ENCODE measurements around the gene RNU1-4. TPM values are rescaled to one million over a fixed set of nuclear protein-coding genes. Genes with fewer than 3 reads are reported as not detected.
"Not testable (repeated sequence)": the region's sequence is repeated elsewhere in the genome, so short reads cannot be mapped to it uniquely, and the experiment has no call there.

RNU1-4 gene
- total RNA-seq, 2 donors from 2014 or later: 2,483 to 3,611 TPM

GRCh38 chr1:16749910-16750888 is 9.9 kb downstream of the RNU1-4 start:
- H3K27ac Mint-ChIP-seq; H3K9me3 ChIP-seq (ENCODE audit: control insufficient read depth, low read length); H3K4me1 ChIP-seq (ENCODE audit: control insufficient read depth, insufficient read depth, low read length); H3K4me3 ChIP-seq (ENCODE audit: low read length); H3K9me3 Mint-ChIP-seq; H3K27ac ChIP-seq (ENCODE audit: low read depth, low read length); H3K36me3 ChIP-seq (ENCODE audit: control insufficient read depth, insufficient read depth, low read length); H3K4me1 Mint-ChIP-seq; DNase-seq; H3K36me3 Mint-ChIP-seq (ENCODE audit: low read depth); H3K27me3 ChIP-seq (ENCODE audit: control insufficient read depth, insufficient read depth, low read length, poor library complexity, severe bottlenecking); H3K27me3 Mint-ChIP-seq (ENCODE audit: insufficient read depth); H3K9ac ChIP-seq (ENCODE audit: extremely low read depth, low read length, poor library complexity, severe bottlenecking); H3K4me3 Mint-ChIP-seq: not testable (repeated sequence)
- WGBS, 2 experiments (ENCODE audit: insufficient coverage in 1 of 2, insufficient read length in 1 of 2): no CpG with 5 or more reads among the region's 19 CpGs

GRCh38 chr1:16752770-16753169 is 12.5 kb downstream of the RNU1-4 start:
- not testable (repeated sequence) for H3K4me3 Mint-ChIP-seq; H3K27me3 ChIP-seq (ENCODE audit: control insufficient read depth, insufficient read depth, low read length, poor library complexity, severe bottlenecking); H3K4me1 ChIP-seq (ENCODE audit: control insufficient read depth, insufficient read depth, low read length); H3K36me3 Mint-ChIP-seq (ENCODE audit: low read depth); H3K36me3 ChIP-seq (ENCODE audit: control insufficient read depth, insufficient read depth, low read length); H3K4me3 ChIP-seq (ENCODE audit: low read length); H3K4me1 Mint-ChIP-seq; H3K9me3 ChIP-seq (ENCODE audit: control insufficient read depth, low read length); H3K27ac Mint-ChIP-seq; DNase-seq; H3K9ac ChIP-seq (ENCODE audit: extremely low read depth, low read length, poor library complexity, severe bottlenecking); H3K27ac ChIP-seq (ENCODE audit: low read depth, low read length); H3K27me3 Mint-ChIP-seq (ENCODE audit: insufficient read depth); H3K9me3 Mint-ChIP-seq
- WGBS, 2 experiments (ENCODE audit: insufficient coverage in 1 of 2, insufficient read length in 1 of 2): no CpG with 5 or more reads among the region's 3 CpGs

DNA sequence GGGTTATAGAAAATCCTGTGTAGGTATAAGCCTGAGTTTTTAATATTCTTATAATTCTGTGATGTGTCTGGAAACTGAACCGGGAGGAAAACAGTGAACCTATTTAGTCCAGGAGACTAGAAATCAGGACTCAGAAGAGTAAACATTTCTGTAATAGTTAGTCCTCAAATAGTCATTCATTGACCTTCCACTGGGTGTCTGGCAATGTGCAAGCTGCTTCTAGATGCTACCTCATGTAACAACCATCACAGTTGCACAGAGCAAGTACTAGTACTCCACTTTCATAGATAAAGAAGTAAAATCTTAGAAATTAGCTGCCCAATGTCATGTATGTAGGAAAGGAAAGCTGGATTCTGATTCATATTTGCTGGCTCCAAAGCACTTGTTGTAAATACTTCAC is 15.1 kb downstream of the RNU1-4 start:
- H3K36me3 ChIP-seq (ENCODE audit: control insufficient read depth, insufficient read depth, low read length); H3K4me1 ChIP-seq (ENCODE audit: control insufficient read depth, insufficient read depth, low read length); H3K9me3 Mint-ChIP-seq; H3K4me3 ChIP-seq (ENCODE audit: low read length); H3K27ac Mint-ChIP-seq; H3K36me3 Mint-ChIP-seq (ENCODE audit: low read depth); H3K9ac ChIP-seq (ENCODE audit: extremely low read depth, low read length, poor library complexity, severe bottlenecking); H3K27me3 ChIP-seq (ENCODE audit: control insufficient read depth, insufficient read depth, low read length, poor library complexity, severe bottlenecking); H3K4me3 Mint-ChIP-seq; DNase-seq; H3K4me1 Mint-ChIP-seq; H3K27me3 Mint-ChIP-seq (ENCODE audit: insufficient read depth); H3K9me3 ChIP-seq (ENCODE audit: control insufficient read depth, low read length); H3K27ac ChIP-seq (ENCODE audit: low read depth, low read length): not testable (repeated sequence)
- WGBS, 2 experiments (ENCODE audit: insufficient coverage in 1 of 2, insufficient read length in 1 of 2): no CpG with 5 or more reads among the region's 1 CpG

DNA sequence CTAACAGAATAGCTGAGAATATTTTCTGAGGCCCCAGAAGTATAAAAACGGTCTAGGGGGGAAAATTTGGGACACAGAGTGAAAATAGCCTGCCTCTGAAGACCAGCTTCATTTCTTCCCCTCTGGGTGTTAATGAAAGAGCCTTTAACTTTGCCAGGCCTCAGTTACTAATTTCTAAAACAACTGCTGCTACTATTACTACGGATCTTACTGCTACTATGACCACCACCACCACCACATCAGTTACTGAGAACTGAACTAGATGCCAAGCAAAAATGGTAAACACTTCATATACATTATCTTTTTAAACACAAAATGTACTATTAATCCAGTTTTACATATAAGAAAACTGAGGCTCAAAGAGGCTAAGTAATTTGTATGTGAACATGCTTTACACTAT is 15.6 kb downstream of the RNU1-4 start:
- not testable (repeated sequence) for H3K36me3 ChIP-seq (ENCODE audit: control insufficient read depth, insufficient read depth, low read length); H3K9ac ChIP-seq (ENCODE audit: extremely low read depth, low read length, poor library complexity, severe bottlenecking); H3K4me3 Mint-ChIP-seq; H3K27me3 ChIP-seq (ENCODE audit: control insufficient read depth, insufficient read depth, low read length, poor library complexity, severe bottlenecking); H3K27ac ChIP-seq (ENCODE audit: low read depth, low read length); H3K4me3 ChIP-seq (ENCODE audit: low read length); H3K4me1 Mint-ChIP-seq; H3K9me3 ChIP-seq (ENCODE audit: control insufficient read depth, low read length); H3K36me3 Mint-ChIP-seq (ENCODE audit: low read depth); H3K27me3 Mint-ChIP-seq (ENCODE audit: insufficient read depth); DNase-seq; H3K9me3 Mint-ChIP-seq; H3K4me1 ChIP-seq (ENCODE audit: control insufficient read depth, insufficient read depth, low read length); H3K27ac Mint-ChIP-seq
- WGBS, 2 experiments (ENCODE audit: insufficient coverage in 1 of 2, insufficient read length in 1 of 2): 95% methylated on average over 1 of the region's 2 CpGs; no CpG with 5 or more reads in 1 of the 2 experiments

DNA sequence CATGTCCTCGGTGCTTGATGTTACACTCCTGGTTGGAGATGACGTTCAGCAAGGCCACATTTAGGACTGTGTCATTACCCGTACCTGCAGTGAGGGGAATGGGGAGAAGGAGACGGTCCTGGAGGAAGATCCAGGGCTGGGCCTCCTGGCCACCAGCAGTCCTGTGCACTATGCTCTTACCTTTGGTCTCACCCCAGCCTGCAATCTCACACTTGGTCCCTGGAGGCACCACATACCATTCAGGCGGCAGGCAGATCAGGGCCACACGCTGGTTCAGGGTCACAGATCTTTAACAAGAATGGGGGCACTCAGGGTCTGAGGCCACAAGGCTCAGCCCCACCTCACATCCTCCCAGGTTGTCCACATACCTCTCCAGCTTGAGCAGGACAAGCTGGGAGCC is 17.3 kb downstream of the RNU1-4 start:
- H3K27ac ChIP-seq (ENCODE audit: low read depth, low read length); H3K27ac Mint-ChIP-seq; H3K36me3 ChIP-seq (ENCODE audit: control insufficient read depth, insufficient read depth, low read length); H3K4me3 ChIP-seq (ENCODE audit: low read length); H3K4me1 Mint-ChIP-seq; H3K27me3 Mint-ChIP-seq (ENCODE audit: insufficient read depth); H3K4me1 ChIP-seq (ENCODE audit: control insufficient read depth, insufficient read depth, low read length); H3K27me3 ChIP-seq (ENCODE audit: control insufficient read depth, insufficient read depth, low read length, poor library complexity, severe bottlenecking); H3K9ac ChIP-seq (ENCODE audit: extremely low read depth, low read length, poor library complexity, severe bottlenecking); H3K4me3 Mint-ChIP-seq; DNase-seq; H3K9me3 Mint-ChIP-seq; H3K9me3 ChIP-seq (ENCODE audit: control insufficient read depth, low read length); H3K36me3 Mint-ChIP-seq (ENCODE audit: low read depth): not testable (repeated sequence)
- WGBS, 2 experiments (ENCODE audit: insufficient coverage in 1 of 2, insufficient read length in 1 of 2): no CpG with 5 or more reads among the region's 6 CpGs

DNA sequence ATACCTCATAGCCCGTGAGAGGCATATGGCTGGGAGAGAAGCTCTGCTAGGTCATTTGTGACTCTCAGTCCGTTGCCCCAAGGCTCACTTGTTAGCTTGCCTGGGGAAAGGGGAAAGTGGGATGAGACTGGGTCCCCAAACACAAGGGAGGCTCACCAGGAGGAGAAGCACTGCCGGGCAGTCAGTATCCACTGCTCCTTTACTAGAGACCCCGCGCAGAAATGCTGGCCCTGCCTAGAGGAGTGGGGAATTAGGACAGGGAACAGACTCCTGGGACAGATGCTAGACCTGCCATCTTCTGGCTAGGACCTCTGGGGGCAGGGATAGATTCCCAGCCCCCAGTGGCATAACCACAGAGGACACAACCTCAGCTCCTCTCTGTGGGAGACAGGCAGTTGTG is 17.7 kb downstream of the RNU1-4 start:
- not testable (repeated sequence) for H3K9me3 ChIP-seq (ENCODE audit: control insufficient read depth, low read length); H3K36me3 ChIP-seq (ENCODE audit: control insufficient read depth, insufficient read depth, low read length); H3K4me1 ChIP-seq (ENCODE audit: control insufficient read depth, insufficient read depth, low read length); H3K4me3 ChIP-seq (ENCODE audit: low read length); H3K4me3 Mint-ChIP-seq; H3K9ac ChIP-seq (ENCODE audit: extremely low read depth, low read length, poor library complexity, severe bottlenecking); DNase-seq; H3K27ac ChIP-seq (ENCODE audit: low read depth, low read length); H3K27ac Mint-ChIP-seq; H3K9me3 Mint-ChIP-seq; H3K27me3 ChIP-seq (ENCODE audit: control insufficient read depth, insufficient read depth, low read length, poor library complexity, severe bottlenecking); H3K4me1 Mint-ChIP-seq; H3K36me3 Mint-ChIP-seq (ENCODE audit: low read depth); H3K27me3 Mint-ChIP-seq (ENCODE audit: insufficient read depth)
- WGBS, 2 experiments (ENCODE audit: insufficient coverage in 1 of 2, insufficient read length in 1 of 2): 90% methylated on average over 2 of the region's 5 CpGs; no CpG with 5 or more reads in 1 of the 2 experiments

DNA sequence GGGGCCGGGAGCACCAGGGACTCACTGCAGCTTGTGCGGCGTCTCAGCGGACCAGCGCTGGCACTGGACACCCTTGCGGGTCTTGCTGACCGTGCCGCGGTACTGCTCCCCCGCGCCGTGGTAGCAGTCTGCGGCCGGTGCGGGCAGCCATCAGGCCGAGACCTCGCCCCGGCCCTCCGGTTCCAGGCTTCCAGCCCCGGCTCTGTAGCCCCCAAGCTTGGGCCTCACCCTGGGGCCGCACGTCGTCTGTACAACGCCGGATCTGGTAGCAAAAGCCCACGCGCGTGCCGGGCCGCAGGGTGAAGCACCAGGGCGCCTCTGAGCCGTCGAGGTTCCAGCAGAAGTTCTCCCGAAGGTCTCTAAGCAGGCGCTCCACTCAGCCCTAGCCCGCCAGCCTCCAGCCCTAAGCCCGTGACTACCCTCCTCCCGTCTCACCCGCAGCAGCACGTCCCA is 18.8 kb downstream of the RNU1-4 start:
- not testable (repeated sequence) for H3K4me1 ChIP-seq (ENCODE audit: control insufficient read depth, insufficient read depth, low read length); DNase-seq

More for the DNA sequence above, 18.8 kb downstream of the RNU1-4 start:
- H3K4me3 Mint-ChIP-seq: peak overlapping the region; percentile 35
- not testable (repeated sequence) for H3K27me3 Mint-ChIP-seq (ENCODE audit: insufficient read depth); H3K4me1 Mint-ChIP-seq; H3K27ac ChIP-seq (ENCODE audit: low read depth, low read length); H3K9me3 Mint-ChIP-seq; H3K36me3 ChIP-seq (ENCODE audit: control insufficient read depth, insufficient read depth, low read length); H3K4me3 ChIP-seq (ENCODE audit: low read length); H3K9ac ChIP-seq (ENCODE audit: extremely low read depth, low read length, poor library complexity, severe bottlenecking); H3K27me3 ChIP-seq (ENCODE audit: control insufficient read depth, insufficient read depth, low read length, poor library complexity, severe bottlenecking); H3K9me3 ChIP-seq (ENCODE audit: control insufficient read depth, low read length); H3K36me3 Mint-ChIP-seq (ENCODE audit: low read depth); H3K27ac Mint-ChIP-seq
- WGBS, 2 experiments (ENCODE audit: insufficient coverage in 1 of 2, insufficient read length in 1 of 2): 77 to 80% methylated on average over 9 to 37 of the region's 40 CpGs
